NCI-H82 treated with DMSO at 0.1 percent for 48 hours (cell line): ENCODE data around the gene CEMIP.

Source experiments
- DNase-seq: peaks from one replicate; lab custom pipeline; 2025; ENCODE audit not compliant: unreplicated experiment; lab: John Stamatoyannopoulos, UW

CEMIP gene

GRCh38 chr15:80822256-80822655 lies 43.1 kb downstream of the CEMIP start:
- DNase-seq, result no peak

- DNase-seq, result no peak
Observed at GRCh38 chr15:80822676-80823075, 43.5 kb downstream of the CEMIP start.

DNA sequence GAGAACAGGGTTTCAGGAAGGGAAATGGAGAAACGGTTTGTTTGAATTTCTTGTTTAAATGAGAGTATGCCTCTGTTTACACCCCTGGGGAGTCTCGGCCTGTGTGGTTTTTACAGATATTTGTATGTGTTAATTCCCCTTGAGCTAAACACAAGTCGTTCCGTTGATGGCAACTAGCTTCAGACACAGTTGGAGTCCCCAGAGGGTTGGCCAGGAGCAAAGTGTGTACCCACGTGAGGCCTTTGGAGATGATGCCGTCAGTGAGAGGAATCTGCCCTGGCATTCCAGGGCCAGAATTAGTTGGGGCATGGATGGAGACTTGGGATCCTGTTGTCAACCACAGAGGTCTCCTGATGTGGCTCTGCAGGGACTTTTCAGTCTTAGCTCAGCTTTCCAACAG lies 44.0 kb downstream of the CEMIP start:
- DNase-seq, result no peak

DNA sequence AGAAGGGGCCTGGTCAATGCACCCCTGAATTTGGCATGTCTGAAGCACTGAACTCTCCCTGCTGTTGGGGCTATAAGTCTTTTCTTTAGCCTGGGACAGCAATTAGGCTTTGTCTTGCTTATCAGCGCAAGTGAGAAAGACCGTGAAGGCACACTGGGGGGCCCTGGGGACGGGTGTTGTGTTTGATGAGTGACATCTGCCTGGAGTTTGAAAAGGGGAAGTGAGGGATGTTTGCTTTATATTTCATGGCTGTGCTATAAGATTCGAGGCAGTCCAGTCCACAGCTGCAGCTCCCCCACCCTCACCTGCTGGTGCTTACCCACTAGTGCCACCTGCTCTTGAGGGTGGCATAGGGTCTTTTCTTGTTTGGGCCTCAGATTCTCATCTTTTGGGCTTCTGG lies 44.8 kb downstream of the CEMIP start:
- DNase-seq, result no peak

- no peak for DNase-seq
Observed at GRCh38 chr15:80825361-80826030, 46.3 kb downstream of the CEMIP start.

DNA sequence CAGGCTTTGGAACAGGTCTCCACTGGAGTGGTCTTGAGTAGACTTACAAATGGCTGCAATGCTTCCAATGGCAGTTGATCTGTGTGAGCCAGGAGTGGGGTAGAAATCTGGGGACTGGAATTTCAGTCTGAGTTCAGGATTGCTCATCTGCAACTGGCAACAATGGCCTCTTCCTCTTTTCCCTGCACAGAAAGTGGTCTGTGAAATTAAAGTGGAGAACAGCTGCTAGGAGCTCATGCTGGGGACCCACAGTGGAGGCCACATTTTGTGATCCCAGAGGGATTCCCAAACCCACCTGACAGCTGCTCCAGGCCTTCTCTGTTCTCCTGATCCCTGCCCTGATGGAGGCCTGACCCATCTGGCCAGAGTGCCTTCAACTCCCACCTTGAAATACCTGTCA lies 49.6 kb downstream of the CEMIP start:
- no peak for DNase-seq

DNA sequence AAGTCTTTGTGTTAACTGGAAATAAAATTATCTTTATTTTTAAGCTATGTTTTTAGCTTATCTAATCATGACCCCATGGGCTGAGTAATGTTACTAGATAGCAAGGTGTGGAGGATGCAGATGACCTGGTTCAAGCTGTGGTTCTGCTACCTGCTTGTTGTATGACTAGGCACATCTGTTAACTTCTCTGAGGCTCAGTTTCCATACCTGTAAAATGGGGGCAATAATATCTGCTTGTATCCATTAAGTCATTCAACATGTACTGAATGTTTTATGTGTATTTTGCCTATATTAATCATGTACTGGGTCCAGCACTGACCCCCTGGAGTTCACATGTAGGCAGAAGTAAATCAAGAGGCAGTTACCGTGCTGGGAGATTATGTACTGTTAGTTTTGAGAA lies 51.5 kb downstream of the CEMIP start:
- DNase-seq, result no peak

DNA sequence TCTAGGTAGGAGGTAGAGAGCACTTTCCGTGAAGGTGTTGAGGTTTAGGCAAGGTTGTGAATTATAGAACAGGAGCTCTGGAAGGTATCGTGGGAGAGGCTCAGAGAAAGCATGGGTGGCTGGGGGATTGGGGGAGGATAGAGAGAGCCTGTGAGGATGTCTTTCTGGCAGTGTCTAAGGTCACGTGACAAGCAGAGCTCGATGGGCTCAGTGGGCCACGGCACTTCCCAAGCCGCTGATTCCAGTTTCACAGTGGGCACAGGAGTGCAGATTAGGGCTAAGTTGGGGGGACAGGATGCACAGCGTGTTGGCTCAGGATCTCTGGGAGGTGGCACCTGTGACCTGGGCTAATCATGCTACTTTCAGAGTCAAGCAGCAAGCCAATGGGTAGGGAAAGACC lies 52.0 kb downstream of the CEMIP start:
- no peak for DNase-seq

DNA sequence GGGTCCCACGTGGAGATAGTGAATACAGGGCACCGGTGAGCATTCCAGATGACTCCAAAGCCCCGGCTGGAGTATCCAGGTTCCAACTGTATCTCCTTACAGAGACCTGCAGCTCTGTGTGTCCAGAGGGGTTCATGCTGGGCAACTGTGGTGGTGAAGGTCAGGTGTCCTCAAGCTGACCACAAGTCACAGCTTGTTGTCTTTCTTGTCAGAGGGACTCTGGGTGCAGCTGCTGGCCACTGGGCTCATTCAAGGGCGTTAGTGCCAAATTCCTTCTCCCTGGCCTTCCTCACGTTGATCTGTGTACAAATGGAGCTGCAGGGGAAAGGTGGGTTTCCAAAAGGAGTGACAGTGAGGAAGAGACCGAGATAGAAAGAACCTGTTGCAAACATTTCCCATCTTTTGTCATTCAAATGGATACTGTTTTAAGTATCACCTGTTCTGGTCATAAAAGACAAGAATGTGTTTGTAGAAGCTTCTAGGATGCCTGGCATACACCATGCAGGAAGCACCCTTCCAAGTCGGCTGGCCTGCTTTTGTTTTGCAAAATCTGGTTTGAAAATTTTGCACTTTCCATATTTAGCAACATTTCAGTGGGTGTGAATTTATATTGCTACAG lies 52.5 kb downstream of the CEMIP start:
- no peak for DNase-seq

DNA sequence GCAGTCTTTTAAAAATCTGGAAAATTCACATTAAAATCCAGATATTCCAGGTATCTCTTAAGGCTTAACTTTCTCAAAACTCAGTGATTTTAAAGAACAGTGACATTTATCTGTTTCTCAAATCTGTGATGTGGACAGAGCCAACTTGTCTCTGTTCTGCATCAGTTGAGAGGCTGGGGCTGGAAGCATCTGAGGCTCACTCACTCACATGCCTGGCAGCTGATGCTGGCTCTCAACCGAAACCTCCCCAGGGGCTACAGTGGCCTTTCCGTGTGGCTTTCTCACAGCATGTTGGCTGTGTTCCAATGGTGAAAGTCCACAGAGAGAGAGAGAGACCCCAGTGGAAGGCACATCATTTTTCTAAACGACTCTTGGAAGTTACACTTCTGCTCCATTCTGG lies 53.5 kb downstream of the CEMIP start:
- no peak for DNase-seq

DNA sequence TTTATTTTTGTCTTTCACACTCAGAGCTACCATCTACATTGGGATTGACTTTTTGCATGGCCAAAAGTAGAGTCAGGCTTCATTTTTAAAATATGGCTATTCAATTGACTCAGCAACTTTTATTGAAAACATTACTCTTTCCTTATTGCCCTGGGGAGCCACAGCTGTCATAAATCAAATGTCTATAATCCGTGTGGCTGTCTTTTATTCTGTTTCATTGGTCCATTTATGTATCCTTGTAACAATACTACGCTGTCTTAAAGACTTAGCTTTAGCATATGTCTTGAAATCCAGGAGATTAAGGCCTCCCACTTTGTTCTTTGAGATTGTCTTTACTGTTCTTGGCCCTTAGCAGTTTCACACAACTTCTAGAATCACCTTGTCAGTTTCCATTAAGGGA lies 55.2 kb downstream of the CEMIP start:
- DNase-seq, result no peak

DNA sequence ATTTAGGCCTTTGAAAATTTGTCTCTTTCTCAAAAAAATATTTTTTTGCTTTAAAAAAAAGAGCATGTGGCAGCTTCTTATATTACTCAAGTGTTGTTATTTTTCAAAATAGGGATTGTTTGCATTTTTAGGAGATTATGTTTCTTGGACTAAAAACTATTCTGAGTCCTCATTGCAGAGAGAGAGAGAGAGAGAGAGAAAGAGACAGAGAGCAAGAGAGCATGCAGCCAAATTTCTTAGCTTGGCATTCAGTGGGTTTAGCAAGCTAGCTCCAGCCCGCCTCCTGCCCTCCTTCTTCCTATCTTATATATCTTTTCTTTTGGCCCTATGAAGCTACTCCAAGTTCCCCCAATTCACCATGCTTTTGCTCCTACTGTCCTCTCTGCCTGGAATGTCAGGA lies 55.7 kb downstream of the CEMIP start:
- DNase-seq, result no peak

GRCh38 chr15:80835336-80835735 lies 56.2 kb downstream of the CEMIP start:
- no peak for DNase-seq

DNA sequence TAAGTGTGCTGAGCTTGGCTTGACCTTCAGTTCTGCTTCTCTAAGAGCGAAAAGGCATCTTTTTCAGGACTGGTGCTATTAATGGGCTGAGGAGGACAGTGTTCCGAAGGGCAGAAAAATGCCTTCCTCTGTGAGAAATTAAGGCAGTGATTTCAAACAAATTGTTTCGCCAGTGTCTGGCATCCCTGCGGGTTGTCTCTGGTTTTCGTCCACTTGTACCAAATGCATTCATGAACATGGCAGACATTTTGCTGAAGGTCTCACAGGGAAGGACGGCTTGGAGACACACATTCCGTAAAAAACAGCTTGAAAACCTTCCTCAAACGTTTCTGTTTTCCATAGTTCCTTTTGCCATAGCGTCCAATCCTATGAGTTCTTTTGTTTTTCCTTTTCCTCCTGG lies 57.1 kb downstream of the CEMIP start:
- DNase-seq, result no peak

DNA sequence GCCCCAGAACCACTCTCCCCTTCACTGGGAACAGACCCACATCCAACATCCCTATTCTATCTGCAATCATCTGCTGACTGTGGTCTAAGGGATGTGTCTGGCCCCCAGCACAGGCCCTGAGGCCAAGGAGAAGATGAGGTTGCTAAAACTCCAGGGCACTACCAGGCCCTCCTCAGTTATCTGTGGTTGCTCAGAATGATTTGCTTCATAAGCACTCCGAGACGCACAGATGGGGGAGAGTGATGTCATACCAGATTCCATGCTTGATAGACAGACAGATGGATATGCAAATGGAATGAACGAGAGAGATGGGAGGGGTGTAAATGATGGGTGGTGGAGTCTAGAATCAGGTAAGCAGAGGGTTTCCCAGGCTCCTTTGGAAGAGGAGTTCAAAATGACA lies 57.8 kb downstream of the CEMIP start:
- DNase-seq, result no peak

- no peak for DNase-seq
Observed at GRCh38 chr15:80838012-80838411, 58.8 kb downstream of the CEMIP start.

DNA sequence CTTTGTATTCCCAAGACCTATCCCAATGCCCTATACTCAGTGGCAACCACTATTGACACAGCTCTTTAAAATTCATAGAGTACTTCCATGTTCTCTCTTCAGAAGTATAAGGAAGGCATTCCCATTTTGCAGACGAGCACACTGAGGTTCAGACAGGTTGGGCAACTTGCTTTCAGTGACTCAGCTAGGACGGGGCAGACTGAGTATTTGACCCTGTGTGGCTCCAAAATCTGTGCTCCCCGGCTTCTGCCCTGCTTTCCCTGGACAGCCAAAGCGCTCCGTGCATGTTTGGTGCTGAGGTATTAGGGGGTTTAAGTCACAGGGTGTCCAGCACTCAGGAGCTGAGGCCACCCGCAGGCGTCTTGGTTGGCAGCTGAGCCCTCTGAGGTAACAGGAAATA lies 59.5 kb downstream of the CEMIP start:
- DNase-seq, result no peak

DNA sequence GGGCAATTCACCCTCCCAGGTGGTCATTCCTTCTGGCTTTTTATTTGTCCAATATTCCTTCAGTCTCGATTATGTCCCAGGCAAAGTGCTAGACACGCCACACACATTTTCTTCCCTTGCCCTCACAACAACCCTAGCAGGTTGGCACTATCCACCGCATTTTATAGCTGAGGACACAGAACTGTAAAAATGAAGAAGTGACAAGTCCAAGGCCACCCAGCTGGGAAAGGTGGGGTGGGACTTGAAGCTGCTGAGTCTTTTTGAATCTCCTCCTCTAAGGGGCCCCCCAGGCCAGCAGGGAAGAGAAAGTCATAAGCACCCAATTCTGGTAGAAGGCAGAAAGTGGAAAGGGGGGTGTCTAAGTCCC lies 60.6 kb downstream of the CEMIP start:
- DNase-seq, result no peak

- no peak for DNase-seq
Observed at GRCh38 chr15:80840182-80841130, 61.3 kb downstream of the CEMIP start.

GRCh38 chr15:80841541-80841940 lies 62.4 kb downstream of the CEMIP start:
- no peak for DNase-seq

GRCh38 chr15:80844011-80844732 lies 65.0 kb downstream of the CEMIP start:
- no peak for DNase-seq
